Lung (tissue), 12 donors: ENCODE data around the gene STAG1. TPM values are rescaled to one million over a fixed set of nuclear protein-coding genes. Genes with fewer than 3 reads are reported as not detected.
"Not testable (repeated sequence)": the region's sequence is repeated elsewhere in the genome, so short reads cannot be mapped to it uniquely, and the experiment has no call there.

Experiments used
- ATAC-seq: fragments of 200-7000 bp; cut with Tn5 transposase; one replicate; pipeline ENCODE4 v1.9.1; 2020; ENCODE audit warnings: moderate number of reproducible peaks; ENCODE audit not compliant: insufficient read depth, low FRiP score
- DNase-seq, 3 donors: peaks; one replicate each; pipeline ENCODE4 v3.0.0-alpha.2; 2013 to 2017
- H3K27ac ChIP-seq, 2 donors: one replicate each; pipeline ENCODE4 v1.5.1; 2013; ENCODE audit warnings: mild to moderate bottlenecking in 2 of 2, moderate library complexity in 2 of 2, control low read depth in 1 of 2, inconsistent platforms in 1 of 2, low read depth in 1 of 2, low read length in 1 of 2
- H3K27me3 ChIP-seq, 3 donors: one replicate each; pipeline ENCODE4 v1.5.1; 2013; ENCODE audit warnings: low read length in 2 of 3; ENCODE audit not compliant: control insufficient read depth in 3 of 3, insufficient read depth in 3 of 3
- H3K36me3 ChIP-seq, 4 donors: one replicate each; pipeline ENCODE4 v1.5.1; 2013; ENCODE audit warnings: low read length in 4 of 4, mild to moderate bottlenecking in 1 of 4, moderate library complexity in 1 of 4; ENCODE audit not compliant: control insufficient read depth in 4 of 4, insufficient read depth in 4 of 4
- H3K4me1 ChIP-seq, 5 donors: one replicate each; pipeline ENCODE4 v1.5.1; 2013; ENCODE audit warnings: low read length in 5 of 5, mild to moderate bottlenecking in 2 of 5, moderate library complexity in 1 of 5; ENCODE audit not compliant: control insufficient read depth in 5 of 5, insufficient read depth in 5 of 5
- H3K4me3 ChIP-seq: one replicate; pipeline ENCODE4 v1.5.1; 2013; ENCODE audit warnings: mild to moderate bottlenecking, control low read depth, moderate library complexity
- H3K9ac ChIP-seq, 2 donors: one replicate each; pipeline ENCODE4 v1.5.1; 2013; ENCODE audit warnings: low read length in 2 of 2, control low read depth in 1 of 2; ENCODE audit not compliant: insufficient read depth in 1 of 2
- H3K9me3 ChIP-seq, 4 donors: one replicate each; pipeline ENCODE4 v1.5.1; 2013; ENCODE audit warnings: low read length in 3 of 4, mild to moderate bottlenecking in 1 of 4, moderate library complexity in 1 of 4; ENCODE audit not compliant: control insufficient read depth in 4 of 4, insufficient read depth in 3 of 4
- CTCF ChIP-seq: IDR thresholded peaks from 2 replicates; pipeline ENCODE4 v1.5.1; 2012; ENCODE audit warnings: mild to moderate bottlenecking; ENCODE audit errors: control extremely low read depth, extremely low read depth
- WGBS, 2 donors: extraction: QIAGEN DNeasy Blood & Tissue Kit; methylation state at CpG; one replicate each; pipeline ENCODE4 v1.1.7; 2013; 5-methylcytosine and 5-hydroxymethylcytosine counted together
- polyA plus RNA-seq, 2 donors: library from polyadenylated mRNA; stranded (reverse); fragments of 200-250 nt; gene quantifications; one replicate each; pipeline ENCODE4 v1.2.1, GENCODE V29; 2013
- total RNA-seq, 2 donors: library from RNA; depleted of rRNA in 1 of 2; stranded (reverse); fragments of >200 nt in 1 of 2; gene quantifications; one replicate each; pipeline ENCODE4 v1.2.1, GENCODE V29; 2014 to 2021
- donor health status: control.
- donor health status: control.
- donor health status: Bipolar disorder and iron deficiency.
- donor health status: healthy.
- donor health status: DM: yes; HTN: yes; CAD: no.

Gene STAG1
- total and polyA plus RNA-seq, 4 donors, result 8.1 to 90.0 (median 20.5) TPM

GRCh38 chr3:136750209-136750896, 1.8 kb downstream of the STAG1 start:
- no peak for TF ChIP-seq CTCF
- peaks cover 0 to 1% (median 0%) of the 10 kb centered on the region in 4 donors for H3K36me3 ChIP-seq
- ATAC-seq (no peak), DNase-seq (peak in 2 of 3 donors; percentile 41 to 42)
- H3K27me3 ChIP-seq, result no peaks in the 10 kb centered on the region
- peak overlapping the region in 1 of 2 donors; percentile 93 for H3K9ac ChIP-seq
- peaks cover 6 to 39% (median 13%) of the 10 kb centered on the region in 5 donors for H3K4me1 ChIP-seq
- H3K9me3 ChIP-seq, result no peaks in the 10 kb centered on the region
- no peak overlapping the region for H3K4me3 ChIP-seq
- 5 to 8% methylated on average over 8 of the region's 8 CpGs for WGBS, 2 donors
- peak overlapping the region in 1 of 2 donors; percentile 85 for H3K27ac ChIP-seq

- H3K9me3 ChIP-seq, H3K4me3 ChIP-seq, H3K36me3 ChIP-seq, H3K27me3 ChIP-seq, H3K27ac ChIP-seq, ATAC-seq: not testable (repeated sequence)
- H3K9ac ChIP-seq, result peak overlapping the region in 1 of 2 donors; percentile 93
- WGBS, 2 donors, result 80 to 82% methylated on average over 6 of the region's 6 CpGs
- peaks cover 6 to 41% (median 13%) of the 10 kb centered on the region in 5 donors for H3K4me1 ChIP-seq
- DNase-seq, result peak in 1 of 3 donors; percentile 11
Observed at GRCh38 chr3:136749602-136750001, 2.6 kb downstream of the STAG1 start.

GRCh38 chr3:136749091-136749490, 3.1 kb downstream of the STAG1 start:
- 70 to 72% methylated on average over 4 of the region's 4 CpGs for WGBS, 2 donors
- DNase-seq (no peak), ATAC-seq (no peak)
- Histone ChIP-seq H3K36me3 (peaks cover 0 to 1% (median 0%) of the 10 kb centered on the region in 4 donors), H3K4me3 (no peak overlapping the region), H3K27ac (no peak overlapping the region), H3K9me3 (no peaks in the 10 kb centered on the region), H3K9ac (peak overlapping the region in 1 of 2 donors; percentile 39), H3K27me3 (no peaks in the 10 kb centered on the region), H3K4me1 (peaks cover 6 to 41% (median 13%) of the 10 kb centered on the region in 5 donors)
- no peak for TF ChIP-seq CTCF

GRCh38 chr3:136745916-136746315, 6.3 kb downstream of the STAG1 start:
- no peak overlapping the region for H3K9ac ChIP-seq
- no peak for ATAC-seq
- no peak overlapping the region for H3K4me3 ChIP-seq
- peaks cover 0 to 4% (median 0%) of the 10 kb centered on the region in 4 donors for H3K9me3 ChIP-seq
- no peak for TF ChIP-seq CTCF
- H3K27me3 ChIP-seq, result no peaks in the 10 kb centered on the region
- peak in 2 of 3 donors; percentile 72 to 86 for DNase-seq
- H3K36me3 ChIP-seq, result peaks cover 0 to 1% (median 0%) of the 10 kb centered on the region in 4 donors
- peaks cover 2 to 33% (median 11%) of the 10 kb centered on the region in 5 donors for H3K4me1 ChIP-seq
- H3K27ac ChIP-seq, result no peak overlapping the region
